ENCODE data around the gene MAP3K4. TPM values are rescaled to one million over a fixed set of nuclear protein-coding genes. Genes with fewer than 3 reads are reported as not detected.

The MAP3K4 gene
- polyA plus RNA-seq, 4 donors = 12.4 to 29.5 (median 18.2) TPM

DNA sequence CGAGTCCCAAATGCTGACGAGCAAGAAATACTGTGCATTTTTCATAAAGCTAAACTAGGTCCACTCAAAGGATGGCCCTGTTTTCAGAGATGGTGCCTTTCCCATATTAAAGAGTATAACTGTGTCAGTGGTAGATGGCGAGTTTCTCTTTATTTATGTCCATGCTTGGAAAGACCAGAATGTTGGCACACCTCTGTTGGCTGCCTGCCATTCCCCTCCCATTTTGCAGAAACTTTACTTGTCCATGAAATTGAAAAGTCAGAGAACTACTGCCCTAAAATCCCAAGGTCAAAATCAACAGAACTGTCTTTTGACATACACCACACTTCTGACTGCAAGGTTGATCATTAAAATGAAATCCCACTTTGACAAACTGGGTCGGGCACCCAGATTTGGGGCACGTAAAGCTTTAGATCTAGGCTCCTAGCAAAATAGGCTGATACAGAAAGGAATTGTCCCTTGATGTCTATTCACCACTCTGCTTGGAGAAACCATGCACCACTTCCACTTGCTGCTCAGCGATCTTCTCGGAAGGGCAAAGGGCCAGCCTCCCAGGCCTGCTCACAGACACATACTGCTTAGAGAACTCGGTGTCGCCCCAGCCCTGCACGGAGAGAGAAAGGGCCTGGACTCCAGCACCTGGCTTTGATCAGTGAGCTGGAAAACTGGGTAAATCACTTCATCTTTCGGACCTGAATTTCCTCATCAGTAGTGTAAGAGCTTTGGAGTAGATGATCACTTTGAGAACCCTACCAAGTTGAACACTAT is 152.3 kb downstream of the MAP3K4 start:
- Histone ChIP-seq H3K27ac (ENCODE audit: low read depth in 1 of 3, low read length in 2 of 3) (no peak overlapping the region), H3K9me3 (ENCODE audit: control insufficient read depth in 2 of 2, insufficient read depth in 1 of 2, low read depth in 1 of 2, low read length in 1 of 2) (no peaks in the 10 kb centered on the region), H3K4me1 (ENCODE audit: control insufficient read depth in 3 of 3, insufficient read depth in 2 of 3, low read depth in 1 of 3, low read length in 2 of 3) (no peaks in the 10 kb centered on the region), H3K27me3 (ENCODE audit: control insufficient read depth in 3 of 3, insufficient read depth in 3 of 3, low read length in 3 of 3) (no peaks in the 10 kb centered on the region), H3K4me3 (ENCODE audit: low read depth in 1 of 3, low read length in 3 of 3) (no peak overlapping the region), H3K36me3 (ENCODE audit: control insufficient read depth in 3 of 3, insufficient read depth in 2 of 3, low read depth in 1 of 3, low read length in 3 of 3) (peaks cover 0 to 7% (median 0%) of the 10 kb centered on the region in 3 donors)
- WGBS, 3 donors = 89 to 90% (median 90%) methylated on average over 11 of the region's 11 CpGs
- DNase-seq (no peak), FAIRE-seq (no peak)

DNA sequence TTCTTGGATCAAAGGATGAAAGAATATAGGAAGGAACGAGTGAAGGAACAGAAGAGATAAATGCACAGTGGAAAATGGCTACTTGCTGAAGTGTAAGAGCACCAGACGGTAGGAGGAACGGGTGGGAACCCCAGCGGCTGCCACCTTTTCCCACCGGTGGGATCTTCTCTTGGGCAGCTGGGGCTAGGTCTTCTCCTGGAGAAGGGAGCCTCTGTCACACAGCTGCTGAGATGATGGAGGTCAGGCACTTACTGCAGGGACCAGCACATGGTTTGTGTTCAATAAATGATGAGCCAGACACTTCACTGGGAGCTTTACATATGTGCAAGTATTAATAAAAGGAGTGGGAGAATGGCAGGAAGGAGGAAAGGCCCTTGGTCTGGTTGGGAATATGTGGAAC is 158.6 kb downstream of the MAP3K4 start:
- Histone ChIP-seq H3K27ac (ENCODE audit: low read depth in 1 of 3, low read length in 2 of 3) (no peak overlapping the region), H3K4me1 (ENCODE audit: control insufficient read depth in 3 of 3, insufficient read depth in 2 of 3, low read depth in 1 of 3, low read length in 2 of 3) (no peaks in the 10 kb centered on the region), H3K27me3 (ENCODE audit: control insufficient read depth in 3 of 3, insufficient read depth in 3 of 3, low read length in 3 of 3) (no peaks in the 10 kb centered on the region), H3K9me3 (ENCODE audit: control insufficient read depth in 2 of 2, insufficient read depth in 1 of 2, low read depth in 1 of 2, low read length in 1 of 2) (no peaks in the 10 kb centered on the region), H3K36me3 (ENCODE audit: control insufficient read depth in 3 of 3, insufficient read depth in 2 of 3, low read depth in 1 of 3, low read length in 3 of 3) (peaks cover 0 to 19% (median 0%) of the 10 kb centered on the region in 3 donors), H3K4me3 (ENCODE audit: low read depth in 1 of 3, low read length in 3 of 3) (no peak overlapping the region)
- DNase-seq (no peak), FAIRE-seq (no peak)
- WGBS, 3 donors = 87 to 96% (median 89%) methylated on average over 5 of the region's 5 CpGs

- WGBS, 3 donors = 81 to 91% (median 82%) methylated on average over 8 of the region's 8 CpGs
- peaks cover 0 to 22% (median 0%) of the 10 kb centered on the region in 3 donors for H3K36me3 ChIP-seq (ENCODE audit: control insufficient read depth in 3 of 3, insufficient read depth in 2 of 3, low read depth in 1 of 3, low read length in 3 of 3)
- H3K9me3 ChIP-seq (ENCODE audit: control insufficient read depth in 2 of 2, insufficient read depth in 1 of 2, low read depth in 1 of 2, low read length in 1 of 2) = no peaks in the 10 kb centered on the region
- H3K27me3 ChIP-seq (ENCODE audit: control insufficient read depth in 3 of 3, insufficient read depth in 3 of 3, low read length in 3 of 3) = no peaks in the 10 kb centered on the region
- DNase-seq (no peak), FAIRE-seq (no peak)
- H3K4me3 ChIP-seq (ENCODE audit: low read depth in 1 of 3, low read length in 3 of 3) = no peak overlapping the region
- no peak overlapping the region for H3K27ac ChIP-seq (ENCODE audit: low read depth in 1 of 3, low read length in 2 of 3)
- no peaks in the 10 kb centered on the region for H3K4me1 ChIP-seq (ENCODE audit: control insufficient read depth in 3 of 3, insufficient read depth in 2 of 3, low read depth in 1 of 3, low read length in 2 of 3)
Measured at GRCh38 chr6:161150566-161150965, 159.0 kb downstream of the MAP3K4 start.

GRCh38 chr6:161151059-161151645 is 159.6 kb downstream of the MAP3K4 start:
- H3K27ac ChIP-seq (ENCODE audit: low read depth in 1 of 3, low read length in 2 of 3) = no peak overlapping the region
- DNase-seq (no peak), FAIRE-seq (no peak)
- H3K4me3 ChIP-seq (ENCODE audit: low read depth in 1 of 3, low read length in 3 of 3) = no peak overlapping the region
- 87 to 95% (median 91%) methylated on average over 18 of the region's 18 CpGs for WGBS, 3 donors
- no peaks in the 10 kb centered on the region for H3K4me1 ChIP-seq (ENCODE audit: control insufficient read depth in 3 of 3, insufficient read depth in 2 of 3, low read depth in 1 of 3, low read length in 2 of 3)
- peaks cover 0 to 25% (median 0%) of the 10 kb centered on the region in 3 donors for H3K36me3 ChIP-seq (ENCODE audit: control insufficient read depth in 3 of 3, insufficient read depth in 2 of 3, low read depth in 1 of 3, low read length in 3 of 3)
- H3K9me3 ChIP-seq (ENCODE audit: control insufficient read depth in 2 of 2, insufficient read depth in 1 of 2, low read depth in 1 of 2, low read length in 1 of 2) = peaks cover 0 to 3% of the 10 kb centered on the region in 2 donors
- H3K27me3 ChIP-seq (ENCODE audit: control insufficient read depth in 3 of 3, insufficient read depth in 3 of 3, low read length in 3 of 3) = no peaks in the 10 kb centered on the region

DNA sequence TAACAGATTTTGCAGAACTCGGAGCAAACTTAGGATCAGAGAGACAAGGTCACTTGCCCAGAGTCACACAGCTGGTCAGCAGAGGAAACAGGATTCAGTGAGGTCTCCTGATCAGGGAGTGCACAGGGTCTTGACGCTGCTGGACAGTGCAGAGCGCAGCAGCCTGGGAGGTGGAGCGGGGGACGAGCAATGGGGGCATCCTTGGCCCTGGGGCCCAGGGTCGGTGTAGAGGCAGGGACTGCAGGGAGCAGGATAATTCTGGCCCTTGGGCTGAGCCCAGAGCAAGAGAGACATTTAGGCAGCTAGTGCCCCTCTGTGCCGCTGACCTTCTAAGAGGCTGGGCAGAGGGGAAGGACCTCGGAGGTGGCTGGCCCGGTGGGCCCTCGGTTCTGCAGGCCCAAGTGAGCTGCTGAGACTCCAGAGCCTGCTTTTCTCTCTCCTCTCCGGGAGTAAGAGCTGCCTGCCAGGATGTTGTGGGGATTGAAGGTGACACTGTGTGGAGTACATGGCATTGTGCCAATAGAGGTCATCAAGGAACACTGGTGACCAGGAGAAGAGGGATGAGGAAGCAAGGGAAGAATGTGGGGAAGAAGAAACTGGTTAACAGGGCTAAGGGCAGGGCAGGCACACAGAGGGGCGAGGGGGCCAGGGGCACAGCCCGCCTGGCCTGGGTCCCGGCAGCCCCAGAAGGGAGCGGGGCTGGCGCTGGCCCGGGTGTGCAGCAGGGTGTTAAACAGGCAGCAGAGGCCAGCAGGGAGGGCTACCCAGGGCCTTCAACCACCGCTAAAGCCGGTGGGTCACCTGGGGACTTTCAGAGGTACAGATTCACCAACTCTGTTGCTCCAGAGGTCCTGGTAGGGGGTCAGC is 160.3 kb downstream of the MAP3K4 start:
- H3K27ac ChIP-seq (ENCODE audit: low read depth in 1 of 3, low read length in 2 of 3) = no peak overlapping the region
- H3K4me1 ChIP-seq (ENCODE audit: control insufficient read depth in 3 of 3, insufficient read depth in 2 of 3, low read depth in 1 of 3, low read length in 2 of 3) = no peaks in the 10 kb centered on the region
- DNase-seq (no peak), FAIRE-seq (no peak)
- H3K27me3 ChIP-seq (ENCODE audit: control insufficient read depth in 3 of 3, insufficient read depth in 3 of 3, low read length in 3 of 3) = no peaks in the 10 kb centered on the region
- no peak overlapping the region for H3K4me3 ChIP-seq (ENCODE audit: low read depth in 1 of 3, low read length in 3 of 3)
- peaks cover 0 to 3% of the 10 kb centered on the region in 2 donors for H3K9me3 ChIP-seq (ENCODE audit: control insufficient read depth in 2 of 2, insufficient read depth in 1 of 2, low read depth in 1 of 2, low read length in 1 of 2)
- peaks cover 0 to 25% (median 0%) of the 10 kb centered on the region in 3 donors for H3K36me3 ChIP-seq (ENCODE audit: control insufficient read depth in 3 of 3, insufficient read depth in 2 of 3, low read depth in 1 of 3, low read length in 3 of 3)
- 87 to 91% (median 87%) methylated on average over 17 to 19 of the region's 19 CpGs for WGBS, 3 donors

DNA sequence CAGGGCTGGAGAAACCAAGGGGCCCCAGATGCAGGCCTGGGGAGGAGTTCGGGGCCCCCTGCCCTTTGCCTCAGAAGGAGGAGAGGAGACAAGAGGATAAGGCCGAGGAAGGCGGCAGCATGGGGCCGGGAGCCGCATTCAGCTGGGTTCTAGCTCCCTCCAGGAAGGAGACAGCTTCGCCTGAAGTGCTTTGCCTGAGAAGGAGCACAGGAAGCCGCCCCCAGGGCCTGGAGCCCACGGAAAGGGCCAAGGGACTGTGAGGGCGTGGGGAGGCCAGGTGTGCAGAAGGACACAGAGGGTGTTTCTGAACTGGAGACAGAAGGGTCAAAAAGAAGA is 160.9 kb downstream of the MAP3K4 start:
- Histone ChIP-seq H3K4me1 (ENCODE audit: control insufficient read depth in 3 of 3, insufficient read depth in 2 of 3, low read depth in 1 of 3, low read length in 2 of 3) (no peaks in the 10 kb centered on the region), H3K27ac (ENCODE audit: low read depth in 1 of 3, low read length in 2 of 3) (no peak overlapping the region), H3K27me3 (ENCODE audit: control insufficient read depth in 3 of 3, insufficient read depth in 3 of 3, low read length in 3 of 3) (no peaks in the 10 kb centered on the region), H3K36me3 (ENCODE audit: control insufficient read depth in 3 of 3, insufficient read depth in 2 of 3, low read depth in 1 of 3, low read length in 3 of 3) (peaks cover 0 to 25% (median 0%) of the 10 kb centered on the region in 3 donors), H3K9me3 (ENCODE audit: control insufficient read depth in 2 of 2, insufficient read depth in 1 of 2, low read depth in 1 of 2, low read length in 1 of 2) (peaks cover 0 to 6% of the 10 kb centered on the region in 2 donors), H3K4me3 (ENCODE audit: low read depth in 1 of 3, low read length in 3 of 3) (no peak overlapping the region)
- DNase-seq (no peak), FAIRE-seq (no peak)
- WGBS, 3 donors = 79 to 83% (median 83%) methylated on average over 8 to 9 of the region's 9 CpGs

GRCh38 chr6:161152907-161153662 is 161.5 kb downstream of the MAP3K4 start:
- Histone ChIP-seq H3K27ac (ENCODE audit: low read depth in 1 of 3, low read length in 2 of 3) (no peak overlapping the region), H3K9me3 (ENCODE audit: control insufficient read depth in 2 of 2, insufficient read depth in 1 of 2, low read depth in 1 of 2, low read length in 1 of 2) (peaks cover 0 to 8% of the 10 kb centered on the region in 2 donors), H3K4me3 (ENCODE audit: low read depth in 1 of 3, low read length in 3 of 3) (no peak overlapping the region), H3K4me1 (ENCODE audit: control insufficient read depth in 3 of 3, insufficient read depth in 2 of 3, low read depth in 1 of 3, low read length in 2 of 3) (no peaks in the 10 kb centered on the region), H3K36me3 (ENCODE audit: control insufficient read depth in 3 of 3, insufficient read depth in 2 of 3, low read depth in 1 of 3, low read length in 3 of 3) (peaks cover 0 to 25% (median 0%) of the 10 kb centered on the region in 3 donors), H3K27me3 (ENCODE audit: control insufficient read depth in 3 of 3, insufficient read depth in 3 of 3, low read length in 3 of 3) (no peaks in the 10 kb centered on the region)
- no peak for FAIRE-seq
- DNase-seq = no peak
- WGBS, 3 donors = 87 to 93% (median 88%) methylated on average over 18 of the region's 18 CpGs

DNA sequence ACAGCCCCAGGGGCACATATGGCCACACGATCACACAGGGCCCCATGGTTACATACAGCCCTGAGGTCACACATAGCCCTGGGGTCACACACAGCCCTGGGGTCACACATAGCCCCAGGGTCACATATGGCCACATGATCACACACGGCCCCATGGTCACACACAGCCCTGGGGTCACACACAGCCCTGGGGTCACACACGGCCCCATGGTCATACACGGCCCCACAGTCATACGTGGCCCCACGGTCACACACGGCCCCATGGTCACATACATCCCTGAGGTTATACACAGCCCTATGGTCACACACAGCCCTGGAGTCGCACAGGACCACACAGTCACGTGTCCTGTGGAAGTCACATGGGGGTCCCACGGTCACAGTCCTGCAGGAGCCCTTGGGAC is 162.2 kb downstream of the MAP3K4 start:
- no peaks in the 10 kb centered on the region for H3K4me1 ChIP-seq (ENCODE audit: control insufficient read depth in 3 of 3, insufficient read depth in 2 of 3, low read depth in 1 of 3, low read length in 2 of 3)
- no peaks in the 10 kb centered on the region for H3K27me3 ChIP-seq (ENCODE audit: control insufficient read depth in 3 of 3, insufficient read depth in 3 of 3, low read length in 3 of 3)
- no peak overlapping the region for H3K27ac ChIP-seq (ENCODE audit: low read depth in 1 of 3, low read length in 2 of 3)
- WGBS, 3 donors = 89 to 94% (median 90%) methylated on average over 10 of the region's 10 CpGs
- H3K4me3 ChIP-seq (ENCODE audit: low read depth in 1 of 3, low read length in 3 of 3) = no peak overlapping the region
- DNase-seq = no peak
- no peak for FAIRE-seq
- H3K36me3 ChIP-seq (ENCODE audit: control insufficient read depth in 3 of 3, insufficient read depth in 2 of 3, low read depth in 1 of 3, low read length in 3 of 3) = peaks cover 0 to 25% (median 0%) of the 10 kb centered on the region in 3 donors
- peaks cover 0 to 8% of the 10 kb centered on the region in 2 donors for H3K9me3 ChIP-seq (ENCODE audit: control insufficient read depth in 2 of 2, insufficient read depth in 1 of 2, low read depth in 1 of 2, low read length in 1 of 2)
